Measurements from ENCODE around the gene PLA2G4E.

DNA sequence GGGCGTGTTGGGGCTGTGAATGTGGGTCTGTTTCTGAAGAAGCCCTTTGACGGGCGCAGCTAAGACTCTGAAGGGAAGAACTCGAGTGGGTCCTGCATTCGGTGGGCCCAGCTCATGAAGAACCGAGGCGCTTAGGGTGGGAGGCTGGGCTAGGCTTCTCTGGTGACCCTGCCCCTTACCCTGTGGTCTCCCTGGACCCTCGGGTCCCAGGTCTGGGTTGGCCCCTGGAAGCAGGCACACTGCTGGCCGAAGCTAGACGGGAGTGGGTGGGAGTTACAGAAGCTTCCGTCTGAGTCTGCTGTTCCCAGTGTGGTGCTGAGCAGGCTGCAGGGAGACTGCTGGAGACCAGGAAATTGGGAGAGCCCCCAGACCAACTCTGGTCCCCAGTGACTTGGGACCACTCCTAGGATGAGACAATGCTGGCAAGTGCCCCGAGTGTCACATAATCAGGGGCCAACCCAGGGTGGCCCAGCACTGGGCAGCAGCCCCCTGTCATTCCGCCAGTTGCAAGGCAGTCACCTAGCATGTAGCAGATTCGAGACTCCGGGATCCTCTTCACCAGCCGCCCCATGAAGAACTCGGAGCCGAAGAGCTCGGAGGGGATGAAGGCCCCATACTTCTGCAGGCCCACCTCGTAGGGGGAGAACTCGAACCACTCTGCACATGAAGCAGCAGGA lies 31.8 kb downstream of the PLA2G4E start:
- TF ChIP-seq POLR2AphosphoS5 (IDR thresholded peaks at IDR 0.05) (no peak), POLR2A (IDR thresholded peaks at IDR 0.05) (no peak), EP300 (IDR thresholded peaks at IDR 0.05) (no peak)
- TF ChIP-seq, protein P1, sequence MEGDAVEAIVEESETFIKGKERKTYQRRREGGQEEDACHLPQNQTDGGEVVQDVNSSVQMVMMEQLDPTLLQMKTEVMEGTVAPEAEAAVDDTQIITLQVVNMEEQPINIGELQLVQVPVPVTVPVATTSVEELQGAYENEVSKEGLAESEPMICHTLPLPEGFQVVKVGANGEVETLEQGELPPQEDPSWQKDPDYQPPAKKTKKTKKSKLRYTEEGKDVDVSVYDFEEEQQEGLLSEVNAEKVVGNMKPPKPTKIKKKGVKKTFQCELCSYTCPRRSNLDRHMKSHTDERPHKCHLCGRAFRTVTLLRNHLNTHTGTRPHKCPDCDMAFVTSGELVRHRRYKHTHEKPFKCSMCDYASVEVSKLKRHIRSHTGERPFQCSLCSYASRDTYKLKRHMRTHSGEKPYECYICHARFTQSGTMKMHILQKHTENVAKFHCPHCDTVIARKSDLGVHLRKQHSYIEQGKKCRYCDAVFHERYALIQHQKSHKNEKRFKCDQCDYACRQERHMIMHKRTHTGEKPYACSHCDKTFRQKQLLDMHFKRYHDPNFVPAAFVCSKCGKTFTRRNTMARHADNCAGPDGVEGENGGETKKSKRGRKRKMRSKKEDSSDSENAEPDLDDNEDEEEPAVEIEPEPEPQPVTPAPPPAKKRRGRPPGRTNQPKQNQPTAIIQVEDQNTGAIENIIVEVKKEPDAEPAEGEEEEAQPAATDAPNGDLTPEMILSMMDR (IDR thresholded peaks at IDR 0.05): no peak
